DND-41 (cell line): ENCODE results near the gene OLFML2A.

Experiments
- EZH2 ChIP-seq: IDR thresholded peaks from 3 replicates; pipeline ENCODE4 v1.6.1; 2012; ENCODE audit warnings: borderline replicate concordance, low read depth, mild to moderate bottlenecking, moderate library complexity, low read length, inconsistent platforms; ENCODE audit not compliant: severe bottlenecking
- TF ChIP-seq, protein P1 (sequence below): IDR thresholded peaks from 2 replicates; pipeline ENCODE4 v1.5.1; 2012; ENCODE audit warnings: borderline replicate concordance, low read length, moderate library complexity, mild to moderate bottlenecking; ENCODE audit not compliant: poor library complexity, severe bottlenecking; ENCODE audit errors: extremely low read depth

DNA sequence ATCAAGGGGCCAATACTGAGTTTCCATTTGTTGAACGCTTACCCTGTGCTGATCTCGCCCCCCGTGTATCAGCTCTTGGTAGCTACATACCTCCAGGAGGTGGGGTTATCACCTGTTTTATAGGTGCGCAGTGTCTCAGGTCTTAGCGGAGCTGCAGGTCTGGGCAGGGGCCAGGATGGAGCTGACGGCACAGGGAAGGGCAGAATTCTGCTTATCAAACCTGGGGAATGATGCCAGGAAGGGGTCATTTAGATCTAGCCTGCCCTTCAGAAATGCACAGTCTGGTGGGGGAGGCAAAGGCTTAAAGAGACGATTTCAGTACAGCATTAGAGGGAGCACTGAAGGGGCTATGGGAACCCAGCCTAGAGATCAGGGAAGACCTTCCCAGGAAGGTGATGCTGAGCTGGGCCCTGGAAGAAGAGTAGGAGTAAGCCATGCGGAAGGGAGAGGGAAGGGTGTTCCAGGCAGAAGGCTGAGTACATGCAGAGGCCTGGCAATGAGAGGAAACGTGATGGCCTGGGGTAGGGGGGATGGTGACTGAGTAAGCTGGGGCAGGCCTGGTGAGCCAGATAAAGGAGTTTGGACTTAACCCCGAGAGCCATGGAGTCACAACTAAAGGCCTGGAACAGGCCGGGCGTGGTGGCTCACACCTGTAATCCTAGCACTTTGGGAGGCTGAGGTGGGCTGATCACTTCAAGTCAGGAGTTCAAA, 31.5 kb downstream of the OLFML2A start:
- TF ChIP-seq, protein P1, sequence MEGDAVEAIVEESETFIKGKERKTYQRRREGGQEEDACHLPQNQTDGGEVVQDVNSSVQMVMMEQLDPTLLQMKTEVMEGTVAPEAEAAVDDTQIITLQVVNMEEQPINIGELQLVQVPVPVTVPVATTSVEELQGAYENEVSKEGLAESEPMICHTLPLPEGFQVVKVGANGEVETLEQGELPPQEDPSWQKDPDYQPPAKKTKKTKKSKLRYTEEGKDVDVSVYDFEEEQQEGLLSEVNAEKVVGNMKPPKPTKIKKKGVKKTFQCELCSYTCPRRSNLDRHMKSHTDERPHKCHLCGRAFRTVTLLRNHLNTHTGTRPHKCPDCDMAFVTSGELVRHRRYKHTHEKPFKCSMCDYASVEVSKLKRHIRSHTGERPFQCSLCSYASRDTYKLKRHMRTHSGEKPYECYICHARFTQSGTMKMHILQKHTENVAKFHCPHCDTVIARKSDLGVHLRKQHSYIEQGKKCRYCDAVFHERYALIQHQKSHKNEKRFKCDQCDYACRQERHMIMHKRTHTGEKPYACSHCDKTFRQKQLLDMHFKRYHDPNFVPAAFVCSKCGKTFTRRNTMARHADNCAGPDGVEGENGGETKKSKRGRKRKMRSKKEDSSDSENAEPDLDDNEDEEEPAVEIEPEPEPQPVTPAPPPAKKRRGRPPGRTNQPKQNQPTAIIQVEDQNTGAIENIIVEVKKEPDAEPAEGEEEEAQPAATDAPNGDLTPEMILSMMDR: no peak
- no peak for TF ChIP-seq EZH2
